ENCODE data around the gene CDCA8.
"Not testable (repeated sequence)": the region's sequence is repeated elsewhere in the genome, so short reads cannot be mapped to it uniquely, and the experiment has no call there.

Gene CDCA8

GRCh38 chr1:37676281-37677142 lies 15.8 kb upstream of the CDCA8 start:
- no peak for DNase-seq
- H3K27me3 ChIP-seq, result no peaks in the 10 kb centered on the region
- H3K36me3 ChIP-seq, result no peaks in the 10 kb centered on the region; the same call in 1 of the 2 replicates
- TF ChIP-seq CTCF (IDR thresholded peaks at IDR 0.05; ENCODE audit: low read depth, low read length), result no peak
- H3K9me3 ChIP-seq, result no peaks in the 10 kb centered on the region
- H3K4me3 ChIP-seq (ENCODE audit: low read depth, low read length), result no peak overlapping the region
- H3K4me1 ChIP-seq, result no peaks in the 10 kb centered on the region

GRCh38 chr1:37677143-37677439 lies 15.2 kb upstream of the CDCA8 start:
- TF ChIP-seq CTCF (IDR thresholded peaks at IDR 0.05; ENCODE audit: low read depth, low read length), result no peak
- Histone ChIP-seq H3K4me1 (no peaks in the 10 kb centered on the region), H3K27me3 (no peaks in the 10 kb centered on the region), H3K4me3 (ENCODE audit: low read depth, low read length) (no peak overlapping the region), H3K36me3 (no peaks in the 10 kb centered on the region; the same call in 1 of the 2 replicates), H3K9me3 (no peaks in the 10 kb centered on the region)
- DNase-seq, result no peak

- Histone ChIP-seq H3K27me3 (no peaks in the 10 kb centered on the region), H3K9me3 (no peaks in the 10 kb centered on the region), H3K4me1 (no peaks in the 10 kb centered on the region), H3K36me3 (no peaks in the 10 kb centered on the region; the same call in 1 of the 2 replicates), H3K4me3 (ENCODE audit: low read depth, low read length) (no peak overlapping the region)
- no peak for TF ChIP-seq CTCF (IDR thresholded peaks at IDR 0.05; ENCODE audit: low read depth, low read length)
- DNase-seq, result no peak
These were observed 14.5 kb upstream of the CDCA8 start for GRCh38 chr1:37677808-37678207.

GRCh38 chr1:37680933-37681332 lies 11.4 kb upstream of the CDCA8 start:
- no peaks in the 10 kb centered on the region for H3K4me1 ChIP-seq
- no peaks in the 10 kb centered on the region for H3K27me3 ChIP-seq
- H3K4me3 ChIP-seq (ENCODE audit: low read depth, low read length), result no peak overlapping the region
- no peak for DNase-seq
- H3K36me3 ChIP-seq, result no peaks in the 10 kb centered on the region; the same call in 1 of the 2 replicates
- TF ChIP-seq CTCF (IDR thresholded peaks at IDR 0.05; ENCODE audit: low read depth, low read length), result no peak
- H3K9me3 ChIP-seq, result no peaks in the 10 kb centered on the region

- DNase-seq, result peak; percentile 60
- H3K4me3 ChIP-seq (ENCODE audit: low read depth, low read length), result no peak overlapping the region
- no peaks in the 10 kb centered on the region for H3K9me3 ChIP-seq
- H3K4me1 ChIP-seq, result no peaks in the 10 kb centered on the region
- H3K27me3 ChIP-seq, result no peaks in the 10 kb centered on the region
- peaks cover 6% of the 10 kb centered on the region for H3K36me3 ChIP-seq
- peak; percentile 72 for TF ChIP-seq CTCF (IDR thresholded peaks at IDR 0.05; ENCODE audit: low read depth, low read length)
These were observed 9.9 kb upstream of the CDCA8 start for GRCh38 chr1:37682334-37682987.

GRCh38 chr1:37684182-37684581 lies 8.1 kb upstream of the CDCA8 start:
- H3K36me3 ChIP-seq; H3K4me1 ChIP-seq; H3K9me3 ChIP-seq; H3K27me3 ChIP-seq; H3K4me3 ChIP-seq (ENCODE audit: low read depth, low read length); DNase-seq: not testable (repeated sequence)
